ENCODE data around the gene MAP1S.

Gene MAP1S

DNA sequence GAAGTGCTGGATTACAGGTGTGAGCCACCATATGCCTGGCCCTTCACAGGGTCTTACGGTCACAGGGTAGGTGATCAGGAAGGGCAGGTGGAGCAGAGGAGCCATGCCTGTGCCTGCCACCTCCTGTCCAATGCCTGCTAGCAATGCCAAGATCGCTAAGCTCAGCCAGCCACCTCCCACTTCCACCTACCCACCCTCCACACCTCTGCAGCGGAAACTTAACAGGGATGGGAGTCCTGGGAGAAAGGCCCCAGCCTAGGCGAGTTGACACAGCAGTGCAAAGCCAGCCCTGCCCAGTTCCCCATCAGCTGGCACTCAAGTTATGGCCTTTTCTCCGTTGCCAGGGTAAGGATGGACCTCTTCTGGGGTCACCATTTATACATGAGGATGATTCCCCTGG is 16.1 kb downstream of the MAP1S start:
- no peak for DNase-seq (ENCODE audit: low read depth)

DNA sequence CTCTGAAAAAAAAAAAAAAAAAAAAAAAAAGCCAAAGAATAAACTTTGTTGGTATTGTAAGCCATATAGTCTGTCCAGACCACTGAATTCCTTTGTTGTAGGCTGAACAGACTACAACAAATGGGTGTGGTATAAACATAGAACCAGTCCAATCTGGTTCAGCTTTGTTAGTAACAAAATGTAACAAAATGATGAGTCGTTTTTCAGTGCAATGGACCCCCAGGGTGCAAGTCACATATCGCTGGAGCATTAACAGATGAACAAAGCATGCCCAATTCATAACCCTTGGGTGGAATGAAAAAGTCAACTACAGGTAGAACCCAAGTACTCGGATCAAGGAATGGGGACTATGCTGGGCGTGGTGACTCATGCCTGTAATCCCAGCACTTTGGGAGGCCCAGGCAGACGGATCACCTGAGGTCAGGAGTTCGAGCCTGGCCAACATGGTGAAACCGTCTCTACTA is 18.4 kb downstream of the MAP1S start:
- no peak for DNase-seq (ENCODE audit: low read depth)

DNA sequence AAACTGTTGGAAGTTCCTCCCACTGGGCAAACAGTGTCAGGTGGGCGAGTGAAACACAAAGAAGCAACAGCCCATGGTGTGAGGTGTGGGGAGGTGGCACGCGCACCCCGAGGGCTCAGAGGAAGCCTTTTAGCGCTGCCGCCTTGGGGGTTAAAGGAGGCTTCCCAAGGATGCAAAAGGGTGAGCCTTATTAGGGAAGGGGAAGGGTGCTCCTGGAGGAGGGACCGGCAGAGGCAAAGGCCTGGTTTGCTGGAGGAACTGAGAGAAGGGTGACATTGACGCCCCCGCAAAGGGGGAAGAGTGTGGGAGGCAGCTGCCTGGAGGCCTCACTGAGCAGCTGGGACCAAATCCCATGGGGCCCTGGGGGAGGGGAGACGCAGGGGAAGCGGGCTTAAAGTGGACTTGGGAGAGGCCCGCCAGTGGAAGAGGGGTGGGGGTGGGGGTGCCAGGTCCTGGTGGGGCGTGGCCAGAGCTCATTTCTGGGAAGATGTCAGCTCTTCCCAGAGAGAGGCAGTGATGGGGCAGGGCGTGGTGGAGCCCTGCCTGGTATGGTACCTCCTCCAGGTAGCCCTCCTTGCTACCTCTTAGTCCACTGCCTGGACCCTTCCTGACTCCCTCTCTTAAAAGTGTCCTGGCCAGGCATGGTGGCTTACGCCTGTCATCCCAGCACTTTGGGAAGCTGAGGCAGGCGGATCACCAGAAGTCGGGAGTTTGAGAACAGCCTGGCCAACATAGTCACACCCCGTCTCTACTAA is 20.0 kb downstream of the MAP1S start:
- no peak for DNase-seq (ENCODE audit: low read depth)

DNA sequence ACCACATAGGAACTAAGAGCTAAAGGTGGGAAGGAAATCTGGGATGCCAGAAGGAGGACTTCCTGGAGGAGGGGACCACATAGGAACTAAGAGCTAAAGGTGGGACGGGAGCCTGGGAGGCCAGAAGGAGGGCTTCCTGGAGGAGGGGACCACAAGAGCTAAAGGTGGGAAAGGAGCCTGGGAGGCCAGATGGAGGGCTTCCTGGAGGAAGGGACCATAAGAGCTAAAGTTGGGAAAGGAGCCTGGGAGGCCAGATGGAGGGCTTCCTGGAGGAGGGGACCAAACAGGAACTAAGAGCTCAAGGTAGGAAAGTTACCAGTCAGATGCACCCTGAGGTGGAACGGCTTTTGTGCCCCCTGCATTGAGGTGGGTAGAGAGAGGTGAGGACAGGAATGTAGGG is 22.2 kb downstream of the MAP1S start:
- no peak for DNase-seq (ENCODE audit: low read depth)

DNA sequence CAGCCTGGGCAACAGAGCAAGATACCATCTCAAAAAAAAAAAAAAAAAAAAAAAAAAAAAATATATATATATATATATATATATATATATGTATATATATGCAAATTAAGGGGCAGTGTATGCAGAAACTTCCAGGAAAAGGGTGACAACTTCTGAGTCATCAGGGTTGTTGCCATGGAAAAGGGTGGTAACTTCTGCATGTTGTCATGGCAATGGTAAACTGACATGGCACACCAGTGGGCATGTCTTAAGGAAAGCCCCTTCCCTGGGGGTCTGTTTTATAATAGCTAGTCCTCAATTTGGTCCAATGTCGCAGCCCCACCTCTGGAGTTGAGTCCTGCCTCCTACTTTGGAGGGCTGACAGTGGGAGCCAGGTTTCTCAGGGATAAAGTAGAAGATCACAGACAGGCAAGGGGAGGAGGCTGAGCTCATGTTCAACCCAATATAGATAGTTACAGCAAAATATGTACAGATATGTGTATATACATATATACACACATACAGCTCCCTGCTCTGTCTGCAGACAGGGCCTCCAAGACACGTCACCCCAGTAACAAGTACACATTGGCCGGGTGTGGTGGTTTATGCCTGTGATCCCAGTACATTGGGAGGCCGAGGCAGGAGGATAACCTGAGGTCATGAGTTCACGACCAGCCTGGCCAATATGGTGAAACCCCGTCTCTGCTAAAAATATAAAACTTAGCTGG is 24.7 kb downstream of the MAP1S start:
- DNase-seq (ENCODE audit: low read depth), result no peak

DNA sequence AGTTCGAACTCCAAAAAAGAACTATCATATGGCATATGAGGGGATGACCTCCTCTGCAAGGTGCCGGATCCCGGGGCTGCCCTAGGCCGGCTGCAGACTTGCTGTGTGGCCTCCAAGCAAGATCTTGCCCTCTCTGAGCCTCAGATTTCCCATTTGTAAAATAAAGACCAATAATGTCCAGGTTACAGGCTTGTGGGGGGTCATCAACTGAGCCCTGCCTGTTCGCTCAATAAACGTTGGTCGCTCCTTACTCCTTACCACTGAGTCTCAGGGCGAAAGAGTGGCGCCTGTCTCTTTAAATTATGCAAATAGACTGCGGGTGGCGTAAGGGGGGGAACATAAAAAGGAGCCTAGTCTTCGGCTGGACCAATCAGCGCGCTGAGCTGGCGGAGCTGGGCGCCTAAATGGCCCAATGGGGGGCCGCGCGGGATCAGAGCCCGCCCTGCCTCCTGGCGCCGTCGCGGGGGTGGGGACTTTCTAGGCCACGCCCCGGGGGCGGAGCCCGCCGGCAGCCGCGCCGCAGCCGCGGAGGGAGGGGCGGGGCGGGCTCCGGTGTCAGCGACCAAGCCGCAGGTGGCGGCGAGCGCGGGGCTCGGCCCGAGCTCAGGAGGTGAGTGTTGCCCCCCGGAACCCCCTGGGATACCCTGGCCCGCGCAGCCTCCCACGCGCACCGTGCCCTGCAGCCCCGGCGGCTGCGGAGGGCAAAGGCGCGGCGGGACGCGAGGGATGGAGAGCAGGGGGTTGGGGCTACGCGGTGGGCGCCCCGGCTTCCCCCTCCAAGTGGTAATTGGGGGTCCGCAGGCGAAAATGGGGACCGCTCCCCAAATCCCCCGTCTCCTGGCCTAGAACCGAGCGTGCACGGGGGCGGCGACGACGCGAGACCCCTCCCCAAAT is 28.2 kb downstream of the MAP1S start:
- DNase-seq (ENCODE audit: low read depth), result peak; percentile 92

DNA sequence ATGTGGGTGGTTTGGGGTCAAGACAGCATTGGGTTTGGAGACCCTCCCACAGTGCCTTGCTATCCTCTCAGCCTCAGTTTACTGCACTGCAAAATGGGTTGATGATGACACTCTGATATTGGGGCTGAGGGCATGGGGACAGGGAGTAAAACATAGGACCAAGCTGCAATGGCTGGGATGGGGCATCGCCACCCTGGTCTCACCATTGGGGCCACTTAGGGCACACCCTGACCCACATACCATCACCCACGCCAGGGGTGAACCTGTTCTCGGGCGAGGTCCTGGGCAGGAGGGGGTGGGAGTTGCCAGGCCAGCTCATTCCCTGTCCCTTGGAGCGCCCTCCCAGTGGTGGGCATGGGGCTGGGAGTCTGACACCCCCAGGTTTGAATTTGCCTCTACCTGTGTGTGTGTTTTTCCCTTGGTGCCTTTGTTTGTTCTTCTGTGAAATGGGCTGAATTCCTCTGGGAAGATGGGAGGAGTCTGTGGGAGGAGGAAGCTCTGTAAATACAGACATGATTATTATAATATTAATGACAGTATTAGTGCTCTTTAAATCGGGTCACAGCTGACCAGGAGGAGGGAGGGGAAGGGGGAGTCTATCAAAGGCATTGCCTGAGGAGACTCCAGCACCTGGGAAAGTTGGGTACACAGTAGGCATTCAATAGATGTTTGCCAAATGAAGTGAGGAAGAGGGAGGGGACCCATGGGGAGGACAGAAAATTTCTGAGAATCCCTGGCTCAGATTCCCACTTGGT is 29.8 kb downstream of the MAP1S start:
- DNase-seq (ENCODE audit: low read depth), result no peak

DNA sequence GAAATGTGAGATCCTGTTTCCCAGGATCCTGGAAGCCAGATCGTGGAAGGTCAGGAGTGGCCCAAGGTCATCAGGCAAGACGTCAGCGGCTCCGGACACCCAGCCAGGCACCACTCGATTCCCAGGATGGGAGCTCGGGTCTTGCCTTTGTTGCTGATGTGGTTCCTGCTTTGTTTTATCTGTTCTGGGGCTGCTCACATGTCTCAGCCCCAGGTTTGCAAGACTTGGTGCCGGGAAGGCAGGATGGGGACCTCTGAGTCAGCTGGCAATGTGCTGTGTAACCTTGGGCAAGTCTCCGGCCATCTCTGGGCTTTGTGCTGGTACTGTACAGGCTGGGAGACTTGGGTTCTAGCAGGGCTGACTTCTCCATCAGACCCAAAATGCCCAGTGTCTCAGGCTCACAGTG is 30.6 kb downstream of the MAP1S start:
- DNase-seq (ENCODE audit: low read depth), result no peak

DNA sequence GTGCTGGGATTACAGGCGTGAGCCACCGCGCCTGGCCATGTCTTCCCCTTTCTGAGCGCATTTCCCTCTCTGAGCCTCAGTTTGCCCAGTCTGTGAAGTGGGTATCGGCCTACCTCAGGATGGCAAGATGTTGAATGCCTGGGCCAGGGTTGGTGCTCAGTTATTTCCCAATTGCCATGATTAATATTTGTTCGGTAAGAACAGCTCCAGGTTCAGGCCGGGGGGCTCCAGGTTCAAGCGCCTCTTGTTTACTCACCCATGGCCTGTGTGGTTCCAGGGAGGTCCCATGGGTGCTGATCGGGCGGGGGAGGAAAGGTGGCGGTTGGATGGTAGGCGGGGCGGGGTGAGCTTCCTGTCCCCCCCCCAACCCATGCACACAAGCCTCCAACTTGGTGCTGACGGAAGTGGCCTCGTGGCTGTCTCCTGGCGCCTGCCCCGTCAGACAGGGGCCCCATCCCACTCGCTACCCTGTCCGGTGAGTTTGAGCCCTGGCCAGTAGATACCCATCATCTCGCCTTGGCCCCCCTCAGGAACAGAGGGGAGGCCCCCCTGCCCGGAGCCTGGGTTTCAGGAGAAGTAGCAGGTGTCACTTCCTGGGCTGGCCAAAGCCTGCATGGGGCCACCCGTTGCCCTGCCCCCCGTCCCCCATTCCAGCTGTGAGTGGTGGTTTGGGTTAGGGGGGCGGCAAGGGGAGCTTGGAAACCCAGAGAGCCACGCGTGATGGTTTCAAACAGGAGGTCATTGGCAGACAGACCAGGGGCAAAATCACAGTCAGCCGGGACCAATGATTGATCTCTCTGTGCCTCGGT is 32.0 kb downstream of the MAP1S start, which contains the start of gene FCHO1:
FCHO1 (plus strand) TSS at position 375 of the 809 bp plus-strand sequence. CDS start 3,688 bp downstream, outside the sequence.
- DNase-seq (ENCODE audit: low read depth), result peak; percentile 85

DNA sequence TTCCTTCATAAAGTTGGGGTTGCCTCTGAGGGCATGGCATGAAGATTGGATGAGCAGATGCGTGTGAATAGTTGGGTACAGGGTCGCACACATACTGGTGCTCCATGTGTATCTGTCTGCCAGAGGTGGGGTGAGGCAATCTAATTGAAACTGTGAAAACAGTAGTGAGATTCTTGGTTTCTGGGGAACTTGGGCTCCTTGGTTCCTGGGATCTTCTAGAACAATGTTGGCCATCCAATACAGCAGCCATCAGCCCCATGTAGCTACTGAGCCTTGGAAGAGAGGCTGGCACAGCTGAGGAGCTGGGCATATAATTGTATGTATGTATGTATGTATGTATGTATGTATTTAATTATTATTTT is 32.6 kb downstream of the MAP1S start:
- DNase-seq (ENCODE audit: low read depth), result no peak

DNA sequence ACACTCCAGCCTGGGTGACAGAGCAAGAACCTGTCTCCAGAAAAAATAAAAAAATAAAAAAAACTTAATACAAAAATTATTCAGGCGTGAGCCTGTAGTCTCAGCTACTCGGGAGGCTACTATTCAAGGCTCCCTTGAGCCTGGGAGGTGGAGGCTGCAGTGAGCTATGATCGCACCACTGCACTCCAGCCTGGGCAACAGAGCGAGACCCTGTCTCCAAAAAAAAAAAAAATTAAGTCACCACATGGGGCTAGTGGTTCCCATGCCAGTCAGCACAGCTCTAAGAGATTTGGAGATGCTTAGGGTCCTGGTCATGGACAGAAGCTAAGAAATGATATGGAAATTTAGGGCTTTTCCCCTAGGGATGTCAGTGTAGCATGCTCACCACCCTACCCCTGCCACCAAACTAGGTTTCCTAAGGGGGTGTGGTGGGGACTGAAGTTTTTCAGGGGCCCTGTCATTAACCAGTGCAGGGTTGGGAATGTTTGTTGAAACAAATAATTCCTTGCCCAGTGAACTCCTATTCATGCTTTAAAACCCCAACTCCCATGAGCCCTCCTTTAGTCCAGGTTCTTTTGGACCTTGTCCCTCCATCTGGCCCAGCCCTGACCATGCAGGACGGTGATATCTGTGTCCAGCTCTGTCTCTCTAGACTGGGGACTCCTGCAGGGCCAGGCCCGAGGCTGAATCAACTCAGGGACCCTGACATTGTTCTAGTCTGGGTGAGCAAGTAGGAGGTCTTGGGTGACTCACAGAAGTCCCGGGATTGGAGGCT is 33.8 kb downstream of the MAP1S start:
- DNase-seq (ENCODE audit: low read depth), result no peak

DNA sequence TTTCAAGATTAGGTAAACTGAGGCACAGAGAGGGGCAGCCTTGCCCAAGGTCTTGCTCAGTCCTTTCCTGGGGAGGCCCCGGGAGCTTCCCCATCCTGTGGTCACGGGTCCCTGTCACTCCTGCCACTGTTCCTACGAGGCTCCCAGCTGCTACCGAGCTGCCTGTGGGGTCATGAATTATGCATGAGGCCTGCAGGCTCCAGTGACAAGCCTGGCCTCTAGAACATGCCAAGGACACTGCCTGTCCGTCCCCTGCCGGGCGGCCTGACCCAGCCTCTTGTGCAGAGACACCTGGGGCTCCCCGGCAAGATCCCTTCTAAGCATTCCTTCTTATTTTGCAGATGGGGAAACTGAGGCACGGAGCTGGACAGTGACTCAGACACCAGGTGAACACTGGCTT is 34.7 kb downstream of the MAP1S start:
- no peak for DNase-seq (ENCODE audit: low read depth)

DNA sequence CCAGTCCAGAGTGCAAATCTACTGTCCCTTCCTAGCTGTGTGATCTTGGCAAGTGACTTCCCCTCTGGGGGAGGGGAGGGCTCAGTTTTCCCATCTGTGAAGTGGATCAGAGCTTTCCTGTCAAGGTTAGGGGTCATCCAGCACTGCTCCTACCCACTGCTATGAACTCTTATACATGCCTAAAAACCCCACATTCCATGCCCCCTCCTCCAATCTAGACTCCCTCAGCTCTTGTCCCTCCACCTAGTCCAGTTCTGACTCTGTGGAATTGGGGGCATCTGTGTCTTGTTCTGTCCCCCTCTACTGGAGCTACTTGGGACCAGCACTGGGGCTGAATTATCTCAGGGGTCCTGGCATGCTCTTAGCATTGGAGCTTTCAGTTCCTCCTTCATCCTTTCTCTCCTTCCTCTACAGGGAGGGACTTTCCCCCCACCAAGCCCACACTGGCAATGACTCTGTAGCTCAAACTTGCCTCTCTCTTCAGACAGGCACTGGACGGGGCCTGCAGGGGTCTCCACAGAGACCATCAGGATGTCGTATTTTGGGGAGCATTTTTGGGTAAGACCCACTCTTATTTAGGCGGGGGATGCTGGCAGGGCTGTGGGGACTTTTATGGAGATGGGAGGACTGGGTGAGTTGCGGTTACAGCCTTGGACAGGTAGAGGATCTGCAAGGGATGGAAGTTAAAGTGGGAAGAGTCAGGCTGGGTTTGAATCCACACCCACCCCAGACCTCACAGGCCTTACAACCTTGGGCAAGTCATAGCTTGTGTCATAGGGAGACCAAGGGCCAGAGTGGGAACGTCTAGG is 35.6 kb downstream of the MAP1S start:
- DNase-seq (ENCODE audit: low read depth), result no peak

DNA sequence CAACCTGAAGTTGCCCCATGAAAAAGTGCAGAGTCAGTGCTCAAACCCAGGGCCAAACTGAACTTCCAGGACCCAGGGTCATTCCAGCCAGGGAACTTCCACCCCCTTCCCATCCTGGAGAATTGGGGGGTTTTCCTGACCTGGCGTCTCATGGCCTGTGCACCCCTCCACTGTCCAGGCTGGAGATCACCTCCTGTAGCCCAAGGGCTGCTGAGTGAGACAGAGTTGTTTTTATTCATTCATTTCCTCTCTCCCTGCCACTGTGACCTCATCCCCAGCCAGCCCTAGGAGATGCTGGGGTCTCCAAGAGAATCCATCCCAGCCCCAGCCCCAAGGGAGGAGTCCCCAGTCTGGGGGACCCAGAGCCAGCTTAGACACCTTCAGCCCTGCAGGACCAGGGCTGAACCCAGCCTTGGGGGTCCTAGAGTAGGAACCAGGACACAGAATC is 36.2 kb downstream of the MAP1S start:
- no peak for DNase-seq (ENCODE audit: low read depth)

DNA sequence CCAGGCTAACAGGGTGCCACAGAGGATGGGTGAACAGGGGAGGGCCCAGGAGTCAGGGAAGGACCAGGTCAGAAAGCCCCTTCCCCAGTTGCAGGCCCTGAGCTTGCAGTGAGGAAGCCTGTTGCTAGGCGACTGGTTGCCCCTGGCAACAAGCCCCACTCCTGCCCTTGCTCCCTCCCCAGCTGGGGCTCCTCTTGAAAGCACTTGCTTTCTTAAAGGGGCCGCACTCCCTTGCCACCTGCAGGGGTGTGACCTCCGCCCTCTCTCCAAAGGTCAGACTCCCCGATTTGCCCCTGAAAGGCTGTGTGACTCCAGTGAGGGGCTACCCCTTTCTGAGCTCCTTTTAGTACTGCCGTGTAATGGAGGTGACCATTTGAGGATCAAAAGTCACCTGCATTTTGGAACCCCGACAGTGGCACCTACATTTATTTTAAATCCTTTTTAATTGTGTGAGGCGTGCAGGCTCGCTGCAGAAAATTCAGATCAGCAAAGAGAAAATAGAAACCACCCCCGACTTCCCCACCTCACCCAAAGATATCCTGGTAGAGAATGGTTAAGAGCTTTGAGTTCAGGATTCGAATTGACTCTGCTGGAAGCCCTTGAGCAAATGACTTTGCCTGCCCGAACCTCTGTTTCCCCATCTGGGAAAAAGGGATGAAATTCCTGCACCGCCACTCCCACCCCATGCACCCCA is 36.8 kb downstream of the MAP1S start:
- DNase-seq (ENCODE audit: low read depth), result no peak

DNA sequence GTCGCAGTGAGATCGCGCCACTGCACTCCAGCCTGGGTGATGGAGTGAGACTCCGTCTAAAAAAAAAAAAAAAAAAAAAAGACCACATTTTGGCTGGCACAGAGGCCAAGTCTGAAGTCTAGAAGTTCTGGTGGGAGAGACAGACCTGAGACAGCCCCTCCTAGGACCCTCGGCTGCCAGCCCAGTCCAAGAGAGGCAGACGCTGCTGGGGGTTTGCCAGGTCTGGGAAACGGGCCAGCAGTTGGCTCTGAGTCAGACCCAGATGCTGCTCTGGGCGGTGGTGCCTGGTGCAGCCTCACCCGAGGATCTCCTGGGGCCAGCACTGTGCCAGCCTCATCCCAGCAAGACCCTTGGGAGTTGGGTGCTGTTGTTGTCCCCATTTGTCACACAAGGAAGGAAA is 37.8 kb downstream of the MAP1S start:
- DNase-seq (ENCODE audit: low read depth), result no peak

DNA sequence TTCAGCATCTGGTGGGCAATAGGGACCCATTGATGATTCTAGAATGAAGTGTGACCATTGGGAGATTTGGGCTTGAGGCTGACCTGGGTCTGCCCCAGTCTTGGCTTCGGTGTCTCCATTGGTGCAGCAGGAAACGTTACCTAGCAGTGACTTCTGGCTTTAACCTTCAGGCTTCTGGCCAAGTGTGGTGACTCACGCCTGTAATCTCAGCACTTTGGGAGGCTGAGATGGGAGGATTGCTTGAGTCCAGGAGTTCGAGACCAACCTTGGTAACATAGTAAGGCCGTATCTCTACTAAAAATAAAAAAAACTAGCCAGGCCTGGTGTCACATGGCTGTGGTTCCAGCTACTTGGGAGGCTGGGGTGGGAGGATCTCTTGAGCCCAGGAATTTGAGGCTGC is 39.2 kb downstream of the MAP1S start:
- DNase-seq (ENCODE audit: low read depth), result no peak

DNA sequence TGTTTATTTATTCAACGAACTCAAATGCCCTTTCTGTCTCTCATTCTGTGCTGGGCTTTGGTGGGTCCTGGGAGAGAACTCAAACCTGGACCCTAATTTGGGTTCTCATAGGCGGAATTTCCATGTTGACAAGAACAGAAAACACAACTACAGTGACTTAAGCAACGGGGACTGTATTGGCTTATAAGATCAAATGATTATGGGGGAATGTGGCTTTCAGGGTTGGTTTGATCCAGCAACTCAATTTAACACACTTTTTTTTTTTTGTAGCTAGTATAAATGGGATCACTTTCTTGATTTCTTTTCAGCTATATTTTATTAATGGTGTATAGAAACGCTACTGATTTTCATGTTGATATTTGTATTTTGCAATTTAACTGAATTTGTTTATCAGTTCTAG is 41.9 kb downstream of the MAP1S start:
- DNase-seq (ENCODE audit: low read depth), result no peak

Measured in stimulated activated CD4-positive, alpha-beta T cell treated with anti-CD3 and anti-CD28 coated beads, Interleukin-2, amount 100 ng/mL, for 4 hours (primary cell).